GM19025 (cell line): ENCODE data around the gene DDR2.
"Not testable (repeated sequence)": the region's sequence is repeated elsewhere in the genome, so short reads cannot be mapped to it uniquely, and the experiment has no call there.

Source experiments
- ATAC-seq: cut with Tn5 transposase; IDR thresholded peaks from one replicate; pipeline ENCODE4 v1.9.1; 2021; ENCODE audit warnings: mild to moderate bottlenecking, low read depth, moderate library complexity; ENCODE audit not compliant: unreplicated experiment

The DDR2 gene

GRCh38 chr1:162632217-162632666 is at the start of gene DDR2:
TSS of gene DDR2 (plus strand) at chr1:162632464. CDS start at chr1:162719064, 86,600 bp downstream.
- no peak for ATAC-seq

GRCh38 chr1:162582901-162583300 is 49.4 kb upstream of the DDR2 start:
- ATAC-seq, result not testable (repeated sequence)

- ATAC-seq, result not testable (repeated sequence)
These were observed 47.2 kb upstream of the DDR2 start for GRCh38 chr1:162585101-162585500.

GRCh38 chr1:162587347-162587746 is 44.9 kb upstream of the DDR2 start:
- ATAC-seq, result no peak

GRCh38 chr1:162587761-162588260 is 44.5 kb upstream of the DDR2 start:
- ATAC-seq, result no peak

- no peak for ATAC-seq
These were observed 42.2 kb upstream of the DDR2 start for GRCh38 chr1:162590101-162590500.

- ATAC-seq, result no peak
These were observed 41.6 kb upstream of the DDR2 start for GRCh38 chr1:162590686-162591085.

GRCh38 chr1:162596514-162597170 is 35.6 kb upstream of the DDR2 start:
- no peak for ATAC-seq

- no peak for ATAC-seq
These were observed 32.8 kb upstream of the DDR2 start for GRCh38 chr1:162599451-162599850.

- not testable (repeated sequence) for ATAC-seq
These were observed 29.1 kb upstream of the DDR2 start for GRCh38 chr1:162603117-162603516.

GRCh38 chr1:162605225-162605927 is 26.9 kb upstream of the DDR2 start:
- ATAC-seq, result no peak

- ATAC-seq, result no peak
These were observed 23.0 kb upstream of the DDR2 start for GRCh38 chr1:162609306-162609705.

- no peak for ATAC-seq
These were observed 19.5 kb upstream of the DDR2 start for GRCh38 chr1:162612606-162613400.

GRCh38 chr1:162616848-162617247 is 15.4 kb upstream of the DDR2 start:
- no peak for ATAC-seq

- ATAC-seq, result no peak
These were observed 14.8 kb upstream of the DDR2 start for GRCh38 chr1:162617513-162617912.

- ATAC-seq, result no peak
These were observed 13.2 kb upstream of the DDR2 start for GRCh38 chr1:162619076-162619475.

GRCh38 chr1:162621256-162621655 is 11.0 kb upstream of the DDR2 start:
- no peak for ATAC-seq

- ATAC-seq, result no peak
These were observed 6.6 kb upstream of the DDR2 start for GRCh38 chr1:162625679-162626078.

GRCh38 chr1:162626094-162626493 is 6.2 kb upstream of the DDR2 start:
- no peak for ATAC-seq

- ATAC-seq, result peak; percentile 29
These were observed 5.5 kb upstream of the DDR2 start for GRCh38 chr1:162626761-162627160.

GRCh38 chr1:162627662-162628296 is 4.5 kb upstream of the DDR2 start:
- no peak for ATAC-seq
